HCT116 (cell line): ENCODE data around the gene KANK4. TPM values are rescaled to one million over a fixed set of nuclear protein-coding genes. Genes with fewer than 3 reads are reported as not detected.

ENCODE experiments used
- ATAC-seq: fragments of 200-7000 bp; cut with Tn5 transposase; 2 replicates; pipeline ENCODE4 v1.9.1; 2020; ENCODE audit warnings: mild to moderate bottlenecking, moderate library complexity
- BruUV-seq: library from RNA; stranded (reverse); fragments of 400-500 nt; replicated peaks from 2 replicates; lab custom pipeline; 2021; lab: Mats Ljungman, UMichigan
- CTCF ChIA-PET: fragments of 300-600 bp; sonication (Branson Sonifier 250); formaldehyde crosslinking; loops from one replicate; lab custom pipeline; 2021; ENCODE audit warnings: antibody characterized with exemption; lab: Charles Lee
- POLR2A ChIA-PET: fragments of 300-600, 350-600 bp; sonication (Branson Sonifier 250); formaldehyde crosslinking; loops from one replicate; lab custom pipeline; 2021; ENCODE audit warnings: antibody characterized with exemption; lab: Charles Lee
- RAD21 ChIA-PET, 2 experiments: fragments of 300-600 bp; sonication (Branson Sonifier 250); formaldehyde crosslinking; loops; one replicate each; lab custom pipeline; 2023; ENCODE audit warnings: low total read pairs in 2 of 2; ENCODE audit not compliant: uncharacterized antibody in 2 of 2, unreplicated experiment in 2 of 2, low non-redundant PET in 1 of 2; lab: Charles Lee
- DNase-seq: peaks from one replicate; pipeline ENCODE4 v3.0.0-alpha.2; 2010; ENCODE audit warnings: low read depth, low spot score
- H2AFZ ChIP-seq: fragments of 200-600 bp; shearing (Covaris generic), sonication (generic); 2 replicates; pipeline ENCODE4 v1.6.1; 2017; ENCODE audit warnings: low read depth, mixed run types, mixed read lengths, antibody characterized with exemption, low read length; ENCODE audit not compliant: poor library complexity, severe bottlenecking
- H3K27ac ChIP-seq: 2 replicates; pipeline ENCODE4 v1.5.1; 2012; ENCODE audit warnings: low read depth, low read length
- H3K27me3 ChIP-seq: fragments of 200-600 bp; sonication (generic); 2 replicates; pipeline ENCODE4 v1.6.1; 2016; ENCODE audit warnings: mixed run types, low read length, mixed read lengths; ENCODE audit not compliant: insufficient read depth
- H3K36me3 ChIP-seq, 2 experiments: fragments of 200-500 bp in 1 of 2; fragments of 200-600 bp in 1 of 2; sonication (Bioruptor generic) in 1 of 2; sonication (generic) in 1 of 2; 2 replicates each; pipeline versions ENCODE4 v1.5.1 to v1.6.1; 2014 to 2016; ENCODE audit warnings: low read length in 2 of 2, inconsistent platforms in 1 of 2, mixed read lengths in 1 of 2, mixed run types in 1 of 2; ENCODE audit not compliant: insufficient read depth in 2 of 2, control insufficient read depth in 1 of 2
- H3K4me1 ChIP-seq, 2 experiments: fragments of 200-600 bp in 1 of 2; sonication (generic) in 1 of 2; 2 replicates each; pipeline versions ENCODE4 v1.5.1 to v1.6.1; 2012 to 2017; ENCODE audit warnings: low read length in 2 of 2, inconsistent platforms in 1 of 2, mild to moderate bottlenecking in 1 of 2, mixed read lengths in 1 of 2, mixed run types in 1 of 2, moderate library complexity in 1 of 2; ENCODE audit not compliant: insufficient read depth in 2 of 2, control insufficient read depth in 1 of 2
- H3K4me2 ChIP-seq: fragments of 200-600 bp; sonication (generic); 2 replicates; pipeline ENCODE4 v1.6.1; 2017; ENCODE audit warnings: mixed run types, low read length, mixed read lengths
- H3K4me3 ChIP-seq, 2 experiments: fragments of 200-600 bp in 1 of 2; sonication (generic) in 1 of 2; replicated peaks in 1 of 2; 2 replicates each; pipeline ENCODE4 v1.5.1; 2011 to 2016; ENCODE audit warnings: low read length in 2 of 2, control low read depth in 1 of 2, low read depth in 1 of 2, mild to moderate bottlenecking in 1 of 2, mixed read lengths in 1 of 2, mixed run types in 1 of 2
- H3K79me2 ChIP-seq: fragments of 200-600 bp; sonication (generic); 2 replicates; pipeline ENCODE4 v1.6.1; 2017; ENCODE audit warnings: mild to moderate bottlenecking, mixed run types, low read length, moderate library complexity, mixed read lengths; ENCODE audit not compliant: insufficient read depth
- H3K9ac ChIP-seq: fragments of 200-600 bp; sonication (generic); 2 replicates; pipeline ENCODE4 v1.6.1; 2016; ENCODE audit warnings: low read length, mixed read lengths
- H3K9me2 ChIP-seq: fragments of 200-600 bp; sonication (generic), shearing (Covaris generic); 2 replicates; pipeline ENCODE4 v1.6.1; 2017; ENCODE audit warnings: mixed run types, mild to moderate bottlenecking, moderate library complexity; ENCODE audit not compliant: insufficient read depth
- H3K9me3 ChIP-seq, 2 experiments: fragments of 200-500 bp in 1 of 2; fragments of 200-600 bp in 1 of 2; sonication (Bioruptor generic) in 1 of 2; sonication (generic) in 1 of 2; 2 replicates each; pipeline ENCODE4 v1.6.1; 2014 to 2017; ENCODE audit warnings: low read length in 2 of 2, mixed read lengths in 2 of 2, inconsistent platforms in 1 of 2, low read depth in 1 of 2, mild to moderate bottlenecking in 1 of 2, mixed run types in 1 of 2, moderate library complexity in 1 of 2; ENCODE audit not compliant: control insufficient read depth in 1 of 2, insufficient read depth in 1 of 2
- H4K20me1 ChIP-seq: fragments of 200-600 bp; sonication (generic), shearing (Covaris generic); 2 replicates; pipeline ENCODE4 v1.6.1; 2017; ENCODE audit warnings: mixed run types, mild to moderate bottlenecking, moderate library complexity; ENCODE audit not compliant: insufficient read depth
- CBX3 ChIP-seq: IDR thresholded peaks from 2 replicates; pipeline ENCODE4 v1.6.1; 2012; ENCODE audit warnings: low read depth
- CEBPB ChIP-seq: IDR thresholded peaks from 2 replicates; pipeline ENCODE4 v1.6.1; 2012; ENCODE audit warnings: low read depth
- MAX ChIP-seq: IDR thresholded peaks from 2 replicates; pipeline ENCODE4 v1.6.1; 2012
- SIN3A ChIP-seq: IDR thresholded peaks from 2 replicates; pipeline ENCODE4 v1.6.1; 2012; ENCODE audit warnings: low read depth
- ZBTB33 ChIP-seq: IDR thresholded peaks from 2 replicates; pipeline ENCODE4 v1.6.1; 2011; ENCODE audit warnings: mild to moderate bottlenecking, low read length, moderate library complexity; ENCODE audit not compliant: insufficient replicate concordance; ENCODE audit errors: extremely low read depth
- intact Hi-C: fragments of 100-400 bp; cut with micrococcal nuclease; formaldehyde crosslinking; loops from 2 replicates; pipeline ENCODE4 v1.10.0; 2022
- total RNA-seq: library from RNA; stranded (reverse); gene quantifications from one replicate; pipeline ENCODE4 v1.2.1, GENCODE V29; 2021; ENCODE audit not compliant: unreplicated experiment
- TF ChIP-seq, protein P1 (sequence below): IDR thresholded peaks from 2 replicates; pipeline ENCODE4 v1.6.1; 2012; ENCODE audit warnings: low read depth
- TF ChIP-seq, protein P2 (sequence below), 3 experiments: fragments of 200-600 bp in 1 of 3; sonication (generic) in 1 of 3; IDR thresholded peaks in 2 of 3; conservative IDR thresholded peaks in 1 of 3; 2 replicates each; pipeline ENCODE4 v1.5.1; 2012 to 2017; ENCODE audit warnings: low read depth in 2 of 3, low read length in 2 of 3, antibody characterized with exemption in 1 of 3, borderline replicate concordance in 1 of 3, control low read depth in 1 of 3, mild to moderate bottlenecking in 1 of 3, mixed read lengths in 1 of 3, mixed run types in 1 of 3, moderate library complexity in 1 of 3; ENCODE audit not compliant: insufficient read depth in 1 of 3

KANK4 gene
- total RNA-seq, 1 experiment from 2014 or later = not detected

DNA sequence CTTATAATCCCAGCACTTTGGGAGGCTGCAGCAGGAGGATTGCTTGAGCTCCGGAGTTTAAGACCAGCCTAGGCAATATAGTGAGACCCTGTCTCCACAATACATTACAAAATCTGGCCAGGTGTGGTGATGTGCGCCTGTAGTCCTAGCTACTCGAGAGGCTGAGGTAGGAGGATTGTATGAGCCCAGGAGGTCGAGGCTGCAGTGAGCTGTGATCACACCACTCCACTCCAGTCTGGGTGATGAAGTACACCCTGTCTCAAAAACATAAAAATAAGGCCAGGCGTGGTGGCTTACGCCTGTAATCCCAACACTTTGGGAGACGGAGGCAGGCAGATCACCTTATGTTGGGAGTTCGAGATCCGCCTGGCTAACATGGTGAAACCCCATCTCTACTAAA, 96.9 kb downstream of the KANK4 start:
- no peaks in the 10 kb centered on the region for H3K27me3 ChIP-seq
- no peaks in the 10 kb centered on the region for H3K4me1 ChIP-seq
- ChIA-PET RAD21 (no interaction called here), POLR2A (no interaction called here), CTCF (no interaction called here)
- H3K36me3 ChIP-seq = no peaks in the 10 kb centered on the region
- intact Hi-C loops = no loop called here
- ATAC-seq (no peak), DNase-seq (no peak)
- no peaks in the 10 kb centered on the region for H4K20me1 ChIP-seq
- H3K79me2 ChIP-seq = no peaks in the 10 kb centered on the region
- no peaks in the 10 kb centered on the region for H3K9me3 ChIP-seq
- TF ChIP-seq, protein P1, sequence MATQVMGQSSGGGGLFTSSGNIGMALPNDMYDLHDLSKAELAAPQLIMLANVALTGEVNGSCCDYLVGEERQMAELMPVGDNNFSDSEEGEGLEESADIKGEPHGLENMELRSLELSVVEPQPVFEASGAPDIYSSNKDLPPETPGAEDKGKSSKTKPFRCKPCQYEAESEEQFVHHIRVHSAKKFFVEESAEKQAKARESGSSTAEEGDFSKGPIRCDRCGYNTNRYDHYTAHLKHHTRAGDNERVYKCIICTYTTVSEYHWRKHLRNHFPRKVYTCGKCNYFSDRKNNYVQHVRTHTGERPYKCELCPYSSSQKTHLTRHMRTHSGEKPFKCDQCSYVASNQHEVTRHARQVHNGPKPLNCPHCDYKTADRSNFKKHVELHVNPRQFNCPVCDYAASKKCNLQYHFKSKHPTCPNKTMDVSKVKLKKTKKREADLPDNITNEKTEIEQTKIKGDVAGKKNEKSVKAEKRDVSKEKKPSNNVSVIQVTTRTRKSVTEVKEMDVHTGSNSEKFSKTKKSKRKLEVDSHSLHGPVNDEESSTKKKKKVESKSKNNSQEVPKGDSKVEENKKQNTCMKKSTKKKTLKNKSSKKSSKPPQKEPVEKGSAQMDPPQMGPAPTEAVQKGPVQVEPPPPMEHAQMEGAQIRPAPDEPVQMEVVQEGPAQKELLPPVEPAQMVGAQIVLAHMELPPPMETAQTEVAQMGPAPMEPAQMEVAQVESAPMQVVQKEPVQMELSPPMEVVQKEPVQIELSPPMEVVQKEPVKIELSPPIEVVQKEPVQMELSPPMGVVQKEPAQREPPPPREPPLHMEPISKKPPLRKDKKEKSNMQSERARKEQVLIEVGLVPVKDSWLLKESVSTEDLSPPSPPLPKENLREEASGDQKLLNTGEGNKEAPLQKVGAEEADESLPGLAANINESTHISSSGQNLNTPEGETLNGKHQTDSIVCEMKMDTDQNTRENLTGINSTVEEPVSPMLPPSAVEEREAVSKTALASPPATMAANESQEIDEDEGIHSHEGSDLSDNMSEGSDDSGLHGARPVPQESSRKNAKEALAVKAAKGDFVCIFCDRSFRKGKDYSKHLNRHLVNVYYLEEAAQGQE = no peak
- TF ChIP-seq MAX (no peak), ZBTB33 (no peak), SIN3A (no peak), CEBPB (no peak), CBX3 (no peak)
- TF ChIP-seq, protein P2, sequence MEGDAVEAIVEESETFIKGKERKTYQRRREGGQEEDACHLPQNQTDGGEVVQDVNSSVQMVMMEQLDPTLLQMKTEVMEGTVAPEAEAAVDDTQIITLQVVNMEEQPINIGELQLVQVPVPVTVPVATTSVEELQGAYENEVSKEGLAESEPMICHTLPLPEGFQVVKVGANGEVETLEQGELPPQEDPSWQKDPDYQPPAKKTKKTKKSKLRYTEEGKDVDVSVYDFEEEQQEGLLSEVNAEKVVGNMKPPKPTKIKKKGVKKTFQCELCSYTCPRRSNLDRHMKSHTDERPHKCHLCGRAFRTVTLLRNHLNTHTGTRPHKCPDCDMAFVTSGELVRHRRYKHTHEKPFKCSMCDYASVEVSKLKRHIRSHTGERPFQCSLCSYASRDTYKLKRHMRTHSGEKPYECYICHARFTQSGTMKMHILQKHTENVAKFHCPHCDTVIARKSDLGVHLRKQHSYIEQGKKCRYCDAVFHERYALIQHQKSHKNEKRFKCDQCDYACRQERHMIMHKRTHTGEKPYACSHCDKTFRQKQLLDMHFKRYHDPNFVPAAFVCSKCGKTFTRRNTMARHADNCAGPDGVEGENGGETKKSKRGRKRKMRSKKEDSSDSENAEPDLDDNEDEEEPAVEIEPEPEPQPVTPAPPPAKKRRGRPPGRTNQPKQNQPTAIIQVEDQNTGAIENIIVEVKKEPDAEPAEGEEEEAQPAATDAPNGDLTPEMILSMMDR (IDR thresholded peaks at IDR 0.05 in 2 of 3, conservative IDR thresholded peaks at IDR 0.05 in 1 of 3; ENCODE audit: borderline replicate concordance in 1 of 3, insufficient read depth in 1 of 3, low read depth in 2 of 3, low read length in 2 of 3) = no peak
- no TSS peak for BruUV-seq
- H3K27ac ChIP-seq = no peak overlapping the region
- H3K4me2 ChIP-seq = no peak overlapping the region
- H3K9ac ChIP-seq = no peak overlapping the region
- H3K9me2 ChIP-seq = no peaks in the 10 kb centered on the region
- no peak overlapping the region for H3K4me3 ChIP-seq
- H2AFZ ChIP-seq = no peak overlapping the region
